ENCODE results near the gene TSPAN31. TPM values are rescaled to one million over a fixed set of nuclear protein-coding genes. Genes with fewer than 3 reads are reported as not detected.

Gene TSPAN31
- total RNA-seq, 4 donors from 2014 or later: 25.5 to 58.9 (median 32.2) TPM

DNA sequence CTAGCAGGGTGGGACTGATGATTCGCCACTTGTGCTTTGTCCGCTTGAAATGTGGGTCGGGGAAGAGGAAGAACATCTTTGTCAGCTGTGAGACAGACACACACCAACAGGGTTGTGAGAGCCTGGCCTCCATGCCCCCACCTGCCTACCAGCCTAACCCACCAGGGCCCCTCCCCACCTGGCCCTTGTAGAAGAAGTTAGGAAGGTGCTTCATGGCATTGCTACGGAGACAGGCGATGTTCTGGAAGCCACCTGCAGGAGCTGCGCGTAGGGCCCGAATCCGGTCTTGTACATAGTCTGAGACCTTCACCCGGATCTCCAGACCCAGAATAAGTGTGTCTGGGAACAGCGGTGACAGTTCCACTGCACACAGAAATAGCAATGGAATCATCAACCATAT lies 24.8 kb downstream of the TSPAN31 start:
- peaks cover 24 to 27% (median 26%) of the 10 kb centered on the region in 3 donors for H3K27me3 ChIP-seq
- H3K4me3 ChIP-seq: no peak overlapping the region
- no peaks in the 10 kb centered on the region for H3K9me3 ChIP-seq
- peaks cover 31 to 41% of the 10 kb centered on the region in 2 donors for H3K4me1 ChIP-seq
- no peak for TF ChIP-seq POLR2A (IDR thresholded peaks at IDR 0.05)
- no peak for TF ChIP-seq CTCF (IDR thresholded peaks at IDR 0.05 in 4 of 5, conservative IDR thresholded peaks at IDR 0.05 in 1 of 5)
- ATAC-seq (no peak), DNase-seq (no peak)
- no peak overlapping the region for H3K27ac ChIP-seq
- intact Hi-C loops (cut with DNase I; ENCODE audit: low total_unique reads): no loop called here
- in situ Hi-C loops (cut with MboI; ENCODE audit: low sequenced_read_pairs in 4 of 4): no loop called here
- peaks cover 0 to 33% of the 10 kb centered on the region in 2 donors for H3K36me3 ChIP-seq

- peaks cover 0 to 35% of the 10 kb centered on the region in 2 donors for H3K36me3 ChIP-seq
- intact Hi-C loops (cut with DNase I; ENCODE audit: low total_unique reads): no loop called here
- peak overlapping the region in 1 of 4 donors; percentile 79 for H3K4me3 ChIP-seq
- ATAC-seq (no peak), DNase-seq (no peak)
- peaks cover 13 to 15% (median 14%) of the 10 kb centered on the region in 3 donors for H3K27me3 ChIP-seq
- no peaks in the 10 kb centered on the region for H3K9me3 ChIP-seq
- in situ Hi-C loops (cut with MboI; ENCODE audit: low sequenced_read_pairs in 4 of 4): no loop called here
- no peak overlapping the region for H3K27ac ChIP-seq
- no peak for TF ChIP-seq CTCF (IDR thresholded peaks at IDR 0.05 in 4 of 5, conservative IDR thresholded peaks at IDR 0.05 in 1 of 5)
- no peak for TF ChIP-seq POLR2A (IDR thresholded peaks at IDR 0.05)
- H3K4me1 ChIP-seq: peaks cover 25 to 32% of the 10 kb centered on the region in 2 donors
Observed at GRCh38 chr12:57770734-57771133, 25.9 kb downstream of the TSPAN31 start.

DNA sequence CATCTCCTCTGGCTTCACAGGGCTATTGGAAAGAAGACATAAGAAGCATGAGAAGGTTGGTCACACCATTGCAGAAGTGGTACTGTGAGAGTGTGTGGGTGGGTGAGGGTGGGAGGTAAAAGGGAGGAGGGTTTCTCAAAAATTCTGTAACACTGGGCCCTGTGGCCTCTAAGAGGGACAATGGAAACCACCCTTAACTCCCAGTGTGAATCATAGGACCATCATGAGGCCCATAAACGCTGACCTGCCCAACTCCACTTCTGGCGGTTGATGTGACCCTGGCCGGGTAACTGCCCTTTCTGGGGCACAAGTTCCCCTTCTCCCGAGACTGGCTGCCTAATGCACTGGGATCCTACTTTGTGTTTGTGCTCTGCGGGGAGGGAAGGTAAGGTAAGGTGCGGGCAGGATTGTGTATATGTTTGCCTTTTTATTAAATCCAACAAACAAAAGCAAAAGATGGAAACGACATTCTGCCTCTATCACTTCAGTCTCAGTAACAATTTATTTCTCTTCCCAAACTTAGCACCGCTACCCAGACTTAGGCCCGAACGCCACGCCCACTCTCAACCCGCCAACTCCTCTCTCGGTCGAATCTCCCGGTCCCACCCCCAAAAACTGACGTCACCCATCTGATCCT lies 26.5 kb downstream of the TSPAN31 start:
- TF ChIP-seq POLR2A (IDR thresholded peaks at IDR 0.05) (no peak), CTCF (IDR thresholded peaks at IDR 0.05 in 4 of 5, conservative IDR thresholded peaks at IDR 0.05 in 1 of 5) (no peak)
- Histone ChIP-seq H3K9me3 (no peaks in the 10 kb centered on the region), H3K27me3 (peaks cover 7 to 9% (median 9%) of the 10 kb centered on the region in 3 donors), H3K4me1 (peaks cover 22 to 26% of the 10 kb centered on the region in 2 donors), H3K27ac (peak overlapping the region; percentile 84 to 94 (median 87)), H3K36me3 (peaks cover 0 to 39% of the 10 kb centered on the region in 2 donors), H3K4me3 (peak overlapping the region; percentile 79 to 97 (median 90))
- in situ Hi-C loops (cut with MboI; ENCODE audit: low sequenced_read_pairs in 4 of 4): no loop called here
- intact Hi-C loops (cut with DNase I; ENCODE audit: low total_unique reads): no loop called here
- ATAC-seq: peak; percentile 53 to 70
- peak; percentile 66 to 68 for DNase-seq

GRCh38 chr12:57771873-57772428 lies 27.1 kb downstream of the TSPAN31 start, which contains the start of gene METTL1:
METTL1 (minus strand) TSS chr12:57772105; CDS start chr12:57772083, 22 bp downstream.
- H3K9me3 ChIP-seq: no peaks in the 10 kb centered on the region
- DNase-seq (peak; percentile 89 to 92), ATAC-seq (peak; percentile 92 to 97)
- peaks cover under 1 to 3% (median 3%) of the 10 kb centered on the region in 3 donors for H3K27me3 ChIP-seq
- intact Hi-C loops (cut with DNase I; ENCODE audit: low total_unique reads) (loop anchor here (1.0 to 2.0 kb wide), 2 partner anchors 10 to 19 kb away; partner anchors contain the start of genes CDK4 and TSFM), in situ Hi-C loops (cut with MboI; ENCODE audit: low sequenced_read_pairs in 4 of 4) (no loop called here)
- H3K27ac ChIP-seq: peak within 1 kb of the TSS; percentile 84 to 94 (median 87)
- H3K36me3 ChIP-seq: peaks cover 0 to 39% of the 10 kb centered on the region in 2 donors
- no peak for TF ChIP-seq CTCF (IDR thresholded peaks at IDR 0.05 in 4 of 5, conservative IDR thresholded peaks at IDR 0.05 in 1 of 5)
- TF ChIP-seq POLR2A (IDR thresholded peaks at IDR 0.05): peak; percentile 44 to 45
- H3K4me3 ChIP-seq: peak within 1 kb of the TSS; percentile 79 to 97 (median 90)
- peaks cover 17 to 20% of the 10 kb centered on the region in 2 donors for H3K4me1 ChIP-seq
